Kidney (tissue), 14 donors: ENCODE data around the gene SP100. TPM values are rescaled to one million over a fixed set of nuclear protein-coding genes. Genes with fewer than 3 reads are reported as not detected.

Source experiments
- DNase-seq, 5 donors: peaks; one replicate each; pipeline ENCODE4 v3.0.0-alpha.2; 2013 to 2020
- FAIRE-seq: peaks from 2 replicates; lab custom pipeline; 2012; peaks lifted over from hg19 to GRCh38; lab: Jason Lieb, UNC
- H3K27ac ChIP-seq, 2 donors: one replicate each; pipeline ENCODE4 v1.7.0; 2013; ENCODE audit warnings: low read depth in 2 of 2, low read length in 2 of 2, inconsistent platforms in 1 of 2
- H3K27me3 ChIP-seq: one replicate; pipeline ENCODE4 v1.7.1; 2013; ENCODE audit warnings: low read length, inconsistent platforms; ENCODE audit not compliant: control insufficient read depth, insufficient read depth
- H3K36me3 ChIP-seq, 3 donors: one replicate each; pipeline versions ENCODE4 v1.7.0 to v1.7.1; 2013; ENCODE audit warnings: low read length in 3 of 3, control low read depth in 1 of 3, inconsistent platforms in 1 of 3; ENCODE audit not compliant: insufficient read depth in 3 of 3, control insufficient read depth in 2 of 3
- H3K4me1 ChIP-seq, 3 donors: one replicate each; pipeline versions ENCODE4 v1.7.0 to v1.7.1; 2013; ENCODE audit warnings: low read length in 3 of 3, inconsistent platforms in 1 of 3, low read depth in 1 of 3; ENCODE audit not compliant: control insufficient read depth in 2 of 3, insufficient read depth in 2 of 3
- H3K4me3 ChIP-seq, 3 donors: one replicate each; pipeline versions ENCODE4 v1.7.0 to v1.8.1; 2013; ENCODE audit warnings: low read length in 3 of 3, control low read depth in 1 of 3, inconsistent platforms in 1 of 3
- H3K9ac ChIP-seq, 3 donors: one replicate each; pipeline versions ENCODE4 v1.7.0 to v1.7.1; 2013; ENCODE audit warnings: low read length in 3 of 3, control low read depth in 1 of 3, inconsistent platforms in 1 of 3
- H3K9me3 ChIP-seq, 3 donors: one replicate each; pipeline versions ENCODE4 v1.7.0 to v1.7.1; 2013; ENCODE audit warnings: low read length in 3 of 3, control low read depth in 1 of 3, inconsistent platforms in 1 of 3; ENCODE audit not compliant: control insufficient read depth in 2 of 3, insufficient read depth in 1 of 3
- intact Hi-C: fragments of 100-400 bp; cut with DNase I; formaldehyde crosslinking; loops from one replicate; pipeline ENCODE4 v1.11.1; 2022
- polyA plus RNA-seq: library from polyadenylated mRNA; stranded (reverse); fragments of 350-450 nt; fragmentation: Illumina TruSeq; extraction: RNeasy Lipid Tissue Mini Kit (QIAGEN cat#74804); gene quantifications from one replicate; pipeline ENCODE4 v1.2.3, GENCODE V29; 2014; ENCODE audit warnings: low read depth, low replicate concordance; ENCODE audit not compliant: insufficient read depth
- total RNA-seq: library from RNA; stranded (reverse); fragmentation: NEBNext Ultra II Directional; extraction: Animal tissue kit (Norgen Biotek cat#: 25700); gene quantifications from one replicate; pipeline ENCODE4 v1.2.1, GENCODE V29; 2021
- TF ChIP-seq, protein P1 (sequence below): IDR thresholded peaks from 3 replicates; pipeline ENCODE4 v1.5.1; 2012; ENCODE audit warnings: mild to moderate bottlenecking, moderate library complexity, borderline replicate concordance; ENCODE audit not compliant: insufficient read depth; ENCODE audit errors: extremely low read depth
- donor health status: control.
- donor health status: control.
- donor health status: control.
- donor health status: control.
- donor health status: control.
- donor health status: DM: yes; HTN: yes; CAD: no.
- donor health status: Normal renal cell carcinoma (clear cell type).

Gene SP100
- total and polyA plus RNA-seq, 2 donors from 2014 or later, result 35.7 to 118 TPM

DNA sequence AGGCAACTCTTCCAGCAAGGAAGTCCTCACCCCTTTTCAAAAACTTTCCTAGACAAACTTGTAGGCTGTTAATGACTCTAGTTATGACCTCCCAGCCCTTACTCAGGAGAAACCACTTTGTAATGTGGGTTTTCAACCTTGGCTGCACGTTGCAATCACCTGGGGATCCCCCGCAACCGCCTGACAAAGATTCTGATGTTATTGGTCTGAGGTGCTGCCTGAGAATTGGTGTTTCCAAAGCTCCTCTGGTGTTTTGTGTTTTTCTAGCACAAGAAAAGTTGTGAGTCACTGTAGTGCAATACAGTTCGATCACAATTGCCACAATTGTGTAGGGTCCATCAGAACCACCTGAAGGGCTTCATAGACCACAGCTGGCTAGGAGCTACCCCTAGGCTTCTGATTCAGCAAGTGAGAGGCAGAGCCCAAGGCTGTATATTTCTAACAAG is 121.6 kb downstream of the SP100 start:
- Histone ChIP-seq H3K27ac (no peak overlapping the region), H3K4me3 (no peak overlapping the region), H3K27me3 (no peaks in the 10 kb centered on the region), H3K9me3 (no peaks in the 10 kb centered on the region), H3K9ac (no peak overlapping the region), H3K36me3 (peaks cover 0 to 9% (median 2%) of the 10 kb centered on the region in 3 donors), H3K4me1 (no peaks in the 10 kb centered on the region)
- TF ChIP-seq, protein P1, sequence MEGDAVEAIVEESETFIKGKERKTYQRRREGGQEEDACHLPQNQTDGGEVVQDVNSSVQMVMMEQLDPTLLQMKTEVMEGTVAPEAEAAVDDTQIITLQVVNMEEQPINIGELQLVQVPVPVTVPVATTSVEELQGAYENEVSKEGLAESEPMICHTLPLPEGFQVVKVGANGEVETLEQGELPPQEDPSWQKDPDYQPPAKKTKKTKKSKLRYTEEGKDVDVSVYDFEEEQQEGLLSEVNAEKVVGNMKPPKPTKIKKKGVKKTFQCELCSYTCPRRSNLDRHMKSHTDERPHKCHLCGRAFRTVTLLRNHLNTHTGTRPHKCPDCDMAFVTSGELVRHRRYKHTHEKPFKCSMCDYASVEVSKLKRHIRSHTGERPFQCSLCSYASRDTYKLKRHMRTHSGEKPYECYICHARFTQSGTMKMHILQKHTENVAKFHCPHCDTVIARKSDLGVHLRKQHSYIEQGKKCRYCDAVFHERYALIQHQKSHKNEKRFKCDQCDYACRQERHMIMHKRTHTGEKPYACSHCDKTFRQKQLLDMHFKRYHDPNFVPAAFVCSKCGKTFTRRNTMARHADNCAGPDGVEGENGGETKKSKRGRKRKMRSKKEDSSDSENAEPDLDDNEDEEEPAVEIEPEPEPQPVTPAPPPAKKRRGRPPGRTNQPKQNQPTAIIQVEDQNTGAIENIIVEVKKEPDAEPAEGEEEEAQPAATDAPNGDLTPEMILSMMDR, result no peak
- intact Hi-C loops, result no loop called here
- FAIRE-seq (no peak), DNase-seq (no peak)

DNA sequence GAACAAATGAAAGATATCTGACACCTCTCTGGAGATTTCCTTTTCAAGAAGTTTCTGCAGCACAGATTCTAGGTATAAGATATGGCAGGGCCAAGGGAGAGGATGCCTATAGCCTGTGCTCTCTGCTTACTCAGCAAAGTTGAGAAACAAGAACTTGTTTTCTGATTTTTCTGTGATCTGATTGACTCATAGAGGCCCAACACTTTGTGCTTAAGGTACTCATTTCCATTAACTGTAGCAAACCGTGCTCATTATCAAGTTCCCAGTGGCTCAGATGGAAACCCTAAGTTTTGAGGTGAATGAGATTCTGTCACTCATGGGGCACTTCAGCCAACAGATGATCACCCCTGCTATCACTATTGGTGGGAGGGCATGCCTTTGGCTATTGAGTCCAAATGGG is 124.3 kb downstream of the SP100 start:
- FAIRE-seq (no peak), DNase-seq (no peak)
- Histone ChIP-seq H3K9me3 (no peaks in the 10 kb centered on the region), H3K4me1 (no peaks in the 10 kb centered on the region), H3K27me3 (no peaks in the 10 kb centered on the region), H3K36me3 (peaks cover 0 to 16% (median 2%) of the 10 kb centered on the region in 3 donors), H3K9ac (no peak overlapping the region), H3K27ac (no peak overlapping the region), H3K4me3 (no peak overlapping the region)
- TF ChIP-seq, protein P1, result no peak
- intact Hi-C loops, result no loop called here

DNA sequence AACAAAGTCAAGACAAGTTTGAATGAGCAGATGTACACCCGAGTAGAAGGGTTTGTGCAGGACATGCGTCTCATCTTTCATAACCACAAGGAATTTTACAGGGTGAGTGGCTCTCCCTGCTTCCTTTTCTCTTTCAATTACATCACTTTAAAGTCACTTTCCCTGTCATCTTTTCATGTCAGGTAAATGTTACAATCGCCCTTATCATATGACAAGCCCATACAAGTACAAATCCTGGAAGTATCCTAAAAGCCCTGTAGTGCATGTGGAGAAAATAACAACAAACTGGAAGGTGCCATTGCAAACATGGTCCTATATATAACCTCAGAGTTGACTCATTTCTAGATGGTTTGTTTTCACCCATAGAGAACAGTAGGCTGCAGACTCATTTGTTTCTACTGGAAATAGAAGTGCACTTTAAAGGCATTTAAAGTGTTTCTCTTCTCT is 126.0 kb downstream of the SP100 start:
- Histone ChIP-seq H3K4me3 (no peak overlapping the region), H3K9me3 (no peaks in the 10 kb centered on the region), H3K36me3 (peaks cover 0 to 16% (median 2%) of the 10 kb centered on the region in 3 donors), H3K9ac (no peak overlapping the region), H3K27me3 (no peaks in the 10 kb centered on the region), H3K27ac (no peak overlapping the region), H3K4me1 (no peaks in the 10 kb centered on the region)
- FAIRE-seq (no peak), DNase-seq (no peak)
- TF ChIP-seq, protein P1, result no peak
- intact Hi-C loops, result no loop called here

DNA sequence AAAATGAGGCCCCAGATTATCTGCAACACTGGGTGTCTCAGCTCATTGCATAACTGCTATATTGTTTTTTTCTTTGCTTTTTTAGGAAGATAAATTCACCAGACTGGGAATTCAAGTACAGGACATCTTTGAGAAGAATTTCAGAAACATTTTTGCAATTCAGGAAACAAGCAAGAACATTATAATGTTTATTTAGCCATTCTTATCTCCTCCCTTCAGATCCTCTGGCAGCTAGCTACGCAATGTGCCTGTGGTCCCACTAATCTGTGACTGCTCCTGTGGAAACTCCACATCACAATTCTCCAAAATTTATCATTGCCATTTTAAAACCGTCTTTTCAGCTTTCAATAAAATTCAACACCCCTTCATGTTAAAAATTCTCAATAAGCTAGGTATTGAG is 126.8 kb downstream of the SP100 start:
- DNase-seq (no peak), FAIRE-seq (no peak)
- Histone ChIP-seq H3K4me1 (no peaks in the 10 kb centered on the region), H3K36me3 (peaks cover 0 to 16% (median 2%) of the 10 kb centered on the region in 3 donors), H3K4me3 (no peak overlapping the region), H3K27ac (no peak overlapping the region), H3K9ac (no peak overlapping the region), H3K9me3 (no peaks in the 10 kb centered on the region), H3K27me3 (no peaks in the 10 kb centered on the region)
- TF ChIP-seq, protein P1, result no peak
- intact Hi-C loops, result no loop called here
